WTC11 (cell line): ENCODE data around the gene GRB7. TPM values are rescaled to one million over a fixed set of nuclear protein-coding genes. Genes with fewer than 3 reads are reported as not detected.
A peak's percentile ranks its signal among the peaks of the same experiment; 100 is the strongest.
"Not testable (repeated sequence)": the region's sequence is repeated elsewhere in the genome, so short reads cannot be mapped to it uniquely, and the experiment has no call there.

Experiments used
- ATAC-seq: fragments of 200-7000 bp; cut with Tn5 transposase; 2 replicates; pipeline ENCODE4 v1.10.0; 2021; ENCODE audit warnings: mild to moderate bottlenecking, moderate library complexity
- CTCF ChIA-PET: fragments of 300-600 bp; sonication (Branson Sonifier 250); formaldehyde crosslinking; loops from one replicate; lab custom pipeline; 2021; ENCODE audit warnings: antibody characterized with exemption; lab: Charles Lee
- POLR2A ChIA-PET: fragments of 350-600 bp; sonication (Branson Sonifier 250); formaldehyde crosslinking; loops from one replicate; lab custom pipeline; 2021; ENCODE audit warnings: antibody characterized with exemption; lab: Charles Lee
- DNase-seq: peaks from one replicate; pipeline ENCODE4 v3.0.0; 2021; ENCODE audit warnings: low spot score
- H3K27ac Mint-ChIP-seq: 2 replicates; pipeline ENCODE4 v1.8.0; 2021; ENCODE audit warnings: mixed read lengths
- H3K27me3 Mint-ChIP-seq: 2 replicates; pipeline ENCODE4 v1.8.0; 2021; ENCODE audit warnings: low read depth, mild to moderate bottlenecking, moderate library complexity, mixed read lengths
- H3K36me3 Mint-ChIP-seq: 2 replicates; pipeline ENCODE4 v1.8.0; 2021; ENCODE audit warnings: mixed read lengths
- H3K4me1 Mint-ChIP-seq: 2 replicates; pipeline ENCODE4 v1.8.0; 2022; ENCODE audit warnings: mixed read lengths
- H3K4me3 Mint-ChIP-seq: 2 replicates; pipeline ENCODE4 v1.8.0; 2021; ENCODE audit warnings: mild to moderate bottlenecking, moderate library complexity, mixed read lengths
- H3K9me3 Mint-ChIP-seq: 2 replicates; pipeline ENCODE4 v1.8.0; 2021; ENCODE audit warnings: mixed read lengths
- ERG ChIP-seq: fragments of 250-450 bp; sonication (Bioruptor Pico); IDR thresholded peaks from 2 replicates; pipeline ENCODE4 v1.8.0; 2021; ENCODE audit warnings: mild to moderate bottlenecking
- GTF2I ChIP-seq: fragments of 250-450 bp; sonication (Bioruptor Pico); conservative IDR thresholded peaks from 2 replicates; pipeline ENCODE4 v1.4.0; 2021; ENCODE audit warnings: mild to moderate bottlenecking
- HMGA2 ChIP-seq: fragments of 250-450 bp; sonication (Bioruptor Pico); IDR thresholded peaks from 2 replicates; pipeline ENCODE4 v1.4.0; 2021; ENCODE audit warnings: mild to moderate bottlenecking, moderate library complexity
- HMGXB4 ChIP-seq: sonication (generic); formaldehyde crosslinking; IDR thresholded peaks from 2 replicates; pipeline ENCODE4 v1.8.1; 2023; ENCODE audit warnings: mild to moderate bottlenecking, moderate library complexity, missing genetic modification reagents
- IRF1 ChIP-seq: sonication (generic); formaldehyde crosslinking; IDR thresholded peaks from 2 replicates; pipeline ENCODE4 v1.8.0; 2023; ENCODE audit warnings: missing genetic modification reagents
- IRF2 ChIP-seq: sonication (generic); formaldehyde crosslinking; IDR thresholded peaks from 2 replicates; pipeline ENCODE4 v1.8.0; 2022; ENCODE audit warnings: low read depth, missing genetic modification reagents, borderline replicate concordance
- KAT7 ChIP-seq: sonication (generic); formaldehyde crosslinking; IDR thresholded peaks from 2 replicates; pipeline ENCODE4 v1.8.1; 2023; ENCODE audit warnings: missing genetic modification reagents, mild to moderate bottlenecking, borderline replicate concordance
- OVOL2 ChIP-seq: fragments of 250-450 bp; sonication (Bioruptor Pico); IDR thresholded peaks from 2 replicates; pipeline ENCODE4 v1.9.0; 2021; ENCODE audit warnings: mild to moderate bottlenecking, borderline replicate concordance
- RORB ChIP-seq: fragments of 250-450 bp; sonication (Bioruptor Pico); IDR thresholded peaks from 2 replicates; pipeline ENCODE4 v1.9.0; 2021; ENCODE audit warnings: mild to moderate bottlenecking
- SMAD3 ChIP-seq: sonication (generic); formaldehyde crosslinking; IDR thresholded peaks from 2 replicates; pipeline ENCODE4 v1.8.0; 2022; ENCODE audit warnings: missing genetic modification reagents, mild to moderate bottlenecking, borderline replicate concordance
- STAT6 ChIP-seq: sonication (generic); formaldehyde crosslinking; conservative IDR thresholded peaks from 2 replicates; pipeline ENCODE4 v1.8.1; 2023; ENCODE audit warnings: mild to moderate bottlenecking, low read depth, missing genetic modification reagents, moderate library complexity
- TCF7 ChIP-seq: sonication (generic); formaldehyde crosslinking; IDR thresholded peaks from 2 replicates; pipeline ENCODE4 v1.8.0; 2022; ENCODE audit warnings: mild to moderate bottlenecking, low read depth, missing genetic modification reagents, moderate library complexity
- TEAD1 ChIP-seq: sonication (generic); formaldehyde crosslinking; IDR thresholded peaks from 2 replicates; pipeline ENCODE4 v1.8.0; 2022; ENCODE audit warnings: mild to moderate bottlenecking, missing genetic modification reagents
- USF2 ChIP-seq: sonication (generic); formaldehyde crosslinking; IDR thresholded peaks from 2 replicates; pipeline ENCODE4 v1.8.1; 2023; ENCODE audit warnings: mild to moderate bottlenecking, missing genetic modification reagents, moderate library complexity
- ZNF121 ChIP-seq: sonication (generic); formaldehyde crosslinking; IDR thresholded peaks from 2 replicates; pipeline ENCODE4 v1.8.0; 2023; ENCODE audit warnings: missing genetic modification reagents
- ZNF219 ChIP-seq: sonication (generic); formaldehyde crosslinking; IDR thresholded peaks from 2 replicates; pipeline ENCODE4 v1.8.0; 2023; ENCODE audit warnings: missing genetic modification reagents, mild to moderate bottlenecking, borderline replicate concordance
- ZNF396 ChIP-seq: fragments of 250-450 bp; sonication (Bioruptor Pico); IDR thresholded peaks from 2 replicates; pipeline ENCODE4 v1.8.0; 2021; ENCODE audit warnings: mild to moderate bottlenecking, moderate library complexity, borderline replicate concordance
- ZNF423 ChIP-seq: fragments of 250-450 bp; sonication (Bioruptor Pico); IDR thresholded peaks from 2 replicates; pipeline ENCODE4 v2.1.2; 2022; ENCODE audit warnings: mild to moderate bottlenecking, moderate library complexity
- total RNA-seq: library from RNA; stranded (reverse); gene quantifications from 3 replicates; pipeline ENCODE4 v1.2.3, GENCODE V29; 2021

GRB7 gene
- total RNA-seq, 1 experiment from 2014 or later, result 48.5 TPM

GRCh38 chr17:39763051-39763820, 25.5 kb downstream of the GRB7 start:
- no peaks in the 10 kb centered on the region for H3K4me1 Mint-ChIP-seq
- ATAC-seq (no peak), DNase-seq (no peak)
- H3K27ac Mint-ChIP-seq, result no peak overlapping the region
- no peaks in the 10 kb centered on the region for H3K36me3 Mint-ChIP-seq
- ChIA-PET CTCF (interaction anchor here (1.0 kb wide), 1 partner anchor 141 kb away, joined by 4 read pairs; no protein-coding TSS in a partner anchor), POLR2A (no interaction called here)
- H3K9me3 Mint-ChIP-seq, result no peaks in the 10 kb centered on the region
- H3K27me3 Mint-ChIP-seq, result no peaks in the 10 kb centered on the region; the same call in 1 of the 2 replicates
- TF ChIP-seq STAT6 (CRISPR knock-in tag), result no peak
- TF ChIP-seq RORB, result no peak
- no peak for TF ChIP-seq ZNF396 (CRISPR knock-in tag)
- H3K4me3 Mint-ChIP-seq, result no peak overlapping the region

- H3K4me3 Mint-ChIP-seq, DNase-seq, H3K27me3 Mint-ChIP-seq, H3K36me3 Mint-ChIP-seq, ATAC-seq, H3K4me1 Mint-ChIP-seq, POLR2A ChIA-PET, H3K27ac Mint-ChIP-seq, H3K9me3 Mint-ChIP-seq: not testable (repeated sequence)
- peak; percentile 80; the same call in 1 of the 2 replicates for TF ChIP-seq ZNF121
- CTCF ChIA-PET, result interaction anchor here (0.6 to 1.5 kb wide), 2 partner anchors 142 to 458 kb away, joined by 3 to 4 read pairs; no protein-coding TSS in a partner anchor
These were observed 26.4 kb downstream of the GRB7 start for GRCh38 chr17:39764171-39764570.

GRCh38 chr17:39765175-39765574, 27.4 kb downstream of the GRB7 start:
- no peaks in the 10 kb centered on the region; the same call in 1 of the 2 replicates for H3K27me3 Mint-ChIP-seq
- no peak overlapping the region for H3K27ac Mint-ChIP-seq
- no peak for DNase-seq
- ChIA-PET CTCF (interaction anchor here (0.9 to 1.5 kb wide), 3 partner anchors 101 to 143 kb away, joined by 3 to 4 read pairs (median 4); no protein-coding TSS in a partner anchor), POLR2A (no interaction called here)
- ATAC-seq, result no peak
- no peaks in the 10 kb centered on the region for H3K4me1 Mint-ChIP-seq
- no peaks in the 10 kb centered on the region for H3K9me3 Mint-ChIP-seq
- H3K36me3 Mint-ChIP-seq, result no peaks in the 10 kb centered on the region
- TF ChIP-seq USF2, result no peak
- no peak for TF ChIP-seq IRF1 (CRISPR knock-in tag)
- TF ChIP-seq IRF2 (CRISPR knock-in tag), result no peak
- TF ChIP-seq GTF2I (CRISPR knock-in tag), result no peak
- no peak for TF ChIP-seq TEAD1
- TF ChIP-seq ZNF423 (CRISPR knock-in tag), result no peak
- TF ChIP-seq HMGA2 (CRISPR knock-in tag), result no peak
- no peak for TF ChIP-seq OVOL2 (CRISPR knock-in tag)
- TF ChIP-seq HMGXB4 (CRISPR knock-in tag), result no peak
- no peak for TF ChIP-seq ERG (CRISPR knock-in tag)
- no peak for TF ChIP-seq ZNF396 (CRISPR knock-in tag)
- TF ChIP-seq ZNF121, result no peak
- no peak for TF ChIP-seq TCF7 (CRISPR knock-in tag)
- TF ChIP-seq SMAD3 (CRISPR knock-in tag), result no peak
- no peak for TF ChIP-seq KAT7
- no peak for TF ChIP-seq ZNF219 (CRISPR knock-in tag)
- no peak overlapping the region for H3K4me3 Mint-ChIP-seq
